Fibroblast of the aortic adventitia (primary cell): ENCODE data around the gene EDRF1. TPM values are rescaled to one million over a fixed set of nuclear protein-coding genes. Genes with fewer than 3 reads are reported as not detected.
"Not testable (repeated sequence)": the region's sequence is repeated elsewhere in the genome, so short reads cannot be mapped to it uniquely, and the experiment has no call there.

Experiments used
- DNase-seq: peaks from one replicate; pipeline ENCODE4 v3.0.0-alpha.2; 2010; ENCODE audit warnings: low read depth
- H3K4me3 ChIP-seq: 2 replicates; pipeline ENCODE4 v1.5.1; 2011; ENCODE audit warnings: low read depth, mild to moderate bottlenecking, control low read depth, low read length, moderate library complexity
- CTCF ChIP-seq: IDR thresholded peaks from 2 replicates; pipeline ENCODE4 v1.5.1; 2011; ENCODE audit warnings: mild to moderate bottlenecking, low read length, control low read depth, inconsistent platforms; ENCODE audit not compliant: insufficient read depth
- total RNA-seq: library from RNA; depleted of rRNA; stranded (reverse); fragments of >200 nt; gene quantifications from 2 replicates; pipeline ENCODE4 v1.2.3, GENCODE V29; 2012; ENCODE audit warnings: low replicate concordance

EDRF1 gene
- total RNA-seq, 1 donor: 27.2 TPM

- H3K4me3 ChIP-seq: no peak overlapping the region
- no peak for TF ChIP-seq CTCF
- DNase-seq: peak; percentile 68
These were observed 9.7 kb upstream of the EDRF1 start for GRCh38 chr10:125709553-125710474.

- no peak for TF ChIP-seq CTCF
- no peak for DNase-seq
- no peak overlapping the region for H3K4me3 ChIP-seq
These were observed 8.3 kb upstream of the EDRF1 start for GRCh38 chr10:125711110-125711750.

GRCh38 chr10:125714728-125715127, 4.8 kb upstream of the EDRF1 start:
- H3K4me3 ChIP-seq, DNase-seq: not testable (repeated sequence)

- DNase-seq: peak; percentile 16
- TF ChIP-seq CTCF: no peak
- peak overlapping the region; percentile 98 for H3K4me3 ChIP-seq
These were observed 483 bp downstream of the EDRF1 start for GRCh38 chr10:125720002-125720382.

- TF ChIP-seq CTCF: no peak
- DNase-seq: no peak
- H3K4me3 ChIP-seq: no peak overlapping the region
These were observed 1.5 kb downstream of the EDRF1 start for GRCh38 chr10:125721035-125721434.

GRCh38 chr10:125722811-125723210, 3.3 kb downstream of the EDRF1 start:
- TF ChIP-seq CTCF: no peak
- H3K4me3 ChIP-seq: no peak overlapping the region
- DNase-seq: no peak

GRCh38 chr10:125726914-125727313, 7.4 kb downstream of the EDRF1 start:
- no peak for DNase-seq
- TF ChIP-seq CTCF: no peak
- H3K4me3 ChIP-seq: no peak overlapping the region
